MM.1S (cell line): ENCODE measurements around the gene TGM4.

Experiments
- DNase-seq: peaks from one replicate; pipeline ENCODE4 v3.0.0-alpha.2; 2015
- H2AFZ ChIP-seq: fragments of 300-600 bp; sonication (generic); 2 replicates; pipeline ENCODE4 v1.6.0; 2016; ENCODE audit warnings: antibody characterized with exemption, low read length
- H3F3A ChIP-seq: fragments of 300-600 bp; sonication (generic); 2 replicates; pipeline ENCODE4 v1.6.1; 2016; ENCODE audit warnings: mild to moderate bottlenecking, antibody characterized with exemption, low read length, moderate library complexity, mixed read lengths; ENCODE audit not compliant: insufficient read depth
- H3K27ac ChIP-seq: fragments of 300-600 bp; sonication (generic); 2 replicates; pipeline ENCODE4 v1.5.1; 2016; ENCODE audit warnings: mild to moderate bottlenecking, low read length
- H3K27me3 ChIP-seq: fragments of 300-600 bp; sonication (generic); replicated peaks from 2 replicates; pipeline ENCODE4 v1.6.0; 2016; ENCODE audit warnings: low read length; ENCODE audit not compliant: insufficient read depth
- H3K36me3 ChIP-seq: fragments of 300-600 bp; sonication (generic); replicated peaks from 2 replicates; pipeline ENCODE4 v1.6.1; 2016; ENCODE audit warnings: mild to moderate bottlenecking, low read length, mixed read lengths; ENCODE audit not compliant: insufficient read depth
- H3K4me1 ChIP-seq: fragments of 300-600 bp; sonication (generic); 2 replicates; pipeline ENCODE4 v1.6.1; 2016; ENCODE audit warnings: low read length, mixed read lengths
- H3K4me2 ChIP-seq: fragments of 300-600 bp; sonication (generic); 2 replicates; pipeline ENCODE4 v1.6.0; 2016; ENCODE audit warnings: low read depth, low read length
- H3K4me3 ChIP-seq: fragments of 300-600 bp; sonication (generic); 2 replicates; pipeline ENCODE4 v1.5.1; 2016; ENCODE audit warnings: low read length, mixed read lengths
- H3K79me2 ChIP-seq: fragments of 300-600 bp; sonication (generic); 2 replicates; pipeline ENCODE4 v1.6.1; 2016; ENCODE audit warnings: mixed run types, low read length, mixed read lengths
- H3K9ac ChIP-seq: fragments of 300-600 bp; sonication (generic); 2 replicates; pipeline ENCODE4 v1.6.1; 2016; ENCODE audit warnings: low read length, mixed read lengths
- H3K9me2 ChIP-seq: fragments of 300-600 bp; sonication (generic); replicated peaks from 2 replicates; pipeline ENCODE4 v1.6.1; 2016; ENCODE audit warnings: mild to moderate bottlenecking, low read length, mixed read lengths; ENCODE audit not compliant: insufficient read depth
- H3K9me3 ChIP-seq: fragments of 300-600 bp; sonication (generic); replicated peaks from 2 replicates; pipeline ENCODE4 v1.6.1; 2016; ENCODE audit warnings: mild to moderate bottlenecking, low read length, mixed read lengths; ENCODE audit not compliant: insufficient read depth
- H4K20me1 ChIP-seq: fragments of 300-600 bp; sonication (generic); 2 replicates; pipeline ENCODE4 v1.6.1; 2016; ENCODE audit warnings: mild to moderate bottlenecking, low read length, moderate library complexity, mixed read lengths; ENCODE audit not compliant: insufficient read depth
- EZH2 ChIP-seq: fragments of 300-600 bp; sonication (generic); optimal IDR thresholded peaks from 2 replicates; pipeline ENCODE3; 2017; ENCODE audit warnings: low read depth, mild to moderate bottlenecking, antibody characterized with exemption, low read length, mixed read lengths
- EZH2phosphoT487 ChIP-seq: fragments of 300-600 bp; sonication (generic); IDR thresholded peaks from 2 replicates; pipeline ENCODE4 v1.6.1; 2018; ENCODE audit warnings: antibody characterized with exemption, low read length
- TF ChIP-seq, protein P1 (sequence below): fragments of 300-600 bp; sonication (generic); IDR thresholded peaks from 2 replicates; pipeline ENCODE4 v1.5.1; 2016; ENCODE audit warnings: antibody characterized with exemption, low read length, mixed read lengths

The TGM4 gene

GRCh38 chr3:44896440-44896839, 22.0 kb downstream of the TGM4 start:
- TF ChIP-seq EZH2phosphoT487 = no peak
- TF ChIP-seq EZH2 = no peak
- TF ChIP-seq, protein P1, sequence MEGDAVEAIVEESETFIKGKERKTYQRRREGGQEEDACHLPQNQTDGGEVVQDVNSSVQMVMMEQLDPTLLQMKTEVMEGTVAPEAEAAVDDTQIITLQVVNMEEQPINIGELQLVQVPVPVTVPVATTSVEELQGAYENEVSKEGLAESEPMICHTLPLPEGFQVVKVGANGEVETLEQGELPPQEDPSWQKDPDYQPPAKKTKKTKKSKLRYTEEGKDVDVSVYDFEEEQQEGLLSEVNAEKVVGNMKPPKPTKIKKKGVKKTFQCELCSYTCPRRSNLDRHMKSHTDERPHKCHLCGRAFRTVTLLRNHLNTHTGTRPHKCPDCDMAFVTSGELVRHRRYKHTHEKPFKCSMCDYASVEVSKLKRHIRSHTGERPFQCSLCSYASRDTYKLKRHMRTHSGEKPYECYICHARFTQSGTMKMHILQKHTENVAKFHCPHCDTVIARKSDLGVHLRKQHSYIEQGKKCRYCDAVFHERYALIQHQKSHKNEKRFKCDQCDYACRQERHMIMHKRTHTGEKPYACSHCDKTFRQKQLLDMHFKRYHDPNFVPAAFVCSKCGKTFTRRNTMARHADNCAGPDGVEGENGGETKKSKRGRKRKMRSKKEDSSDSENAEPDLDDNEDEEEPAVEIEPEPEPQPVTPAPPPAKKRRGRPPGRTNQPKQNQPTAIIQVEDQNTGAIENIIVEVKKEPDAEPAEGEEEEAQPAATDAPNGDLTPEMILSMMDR = no peak
- H3K4me1 ChIP-seq = no peaks in the 10 kb centered on the region
- H3K9me3 ChIP-seq = no peaks in the 10 kb centered on the region
- no peak overlapping the region for H3K4me2 ChIP-seq
- no peaks in the 10 kb centered on the region for H4K20me1 ChIP-seq
- DNase-seq = no peak
- no peaks in the 10 kb centered on the region for H3K36me3 ChIP-seq
- H3K27ac ChIP-seq = no peak overlapping the region
- H3K27me3 ChIP-seq = no peaks in the 10 kb centered on the region
- H3K79me2 ChIP-seq = no peaks in the 10 kb centered on the region
- no peak overlapping the region for H3K9ac ChIP-seq
- H3K9me2 ChIP-seq = no peaks in the 10 kb centered on the region
- H2AFZ ChIP-seq = no peak overlapping the region
- H3F3A ChIP-seq = no peaks in the 10 kb centered on the region
- H3K4me3 ChIP-seq = no peak overlapping the region

DNA sequence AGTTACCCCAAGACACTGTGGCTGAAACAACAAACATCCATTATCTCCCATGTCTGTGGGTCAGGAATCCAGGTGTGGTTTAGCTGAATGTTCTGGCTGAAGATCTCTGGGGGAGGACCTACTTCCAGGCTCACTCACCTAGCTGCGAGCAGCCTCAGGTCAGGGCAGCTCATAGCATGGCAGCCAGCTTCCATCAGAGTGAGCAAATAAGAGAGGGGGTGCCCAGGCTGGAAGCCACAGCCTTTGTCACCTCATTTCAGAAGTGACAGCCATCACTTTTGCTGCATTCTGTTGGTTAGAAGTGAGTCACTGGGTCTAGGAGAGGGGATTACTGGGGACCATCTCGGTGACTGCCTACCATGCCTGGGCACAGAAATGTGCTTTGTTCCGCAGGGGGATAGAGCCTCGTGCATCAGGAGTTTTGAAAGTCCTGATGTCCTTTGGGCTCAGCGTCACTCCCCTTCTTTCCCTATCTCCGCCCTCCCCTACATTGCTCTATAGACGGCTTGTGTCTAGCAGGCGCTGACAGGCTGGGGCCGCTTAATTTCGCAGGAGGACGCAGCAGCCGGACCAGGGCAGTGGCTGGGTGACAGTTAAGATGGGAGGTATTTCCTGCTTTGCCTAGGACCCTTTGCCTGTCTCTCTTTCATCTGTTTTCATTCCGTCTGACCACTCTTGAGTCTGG, 25.4 kb downstream of the TGM4 start:
- Histone ChIP-seq H3K4me3 (no peak overlapping the region), H2AFZ (no peak overlapping the region), H3K9me3 (no peaks in the 10 kb centered on the region), H3F3A (no peaks in the 10 kb centered on the region), H4K20me1 (no peaks in the 10 kb centered on the region), H3K4me2 (no peak overlapping the region), H3K9me2 (no peaks in the 10 kb centered on the region), H3K9ac (no peak overlapping the region), H3K27ac (no peak overlapping the region), H3K4me1 (no peaks in the 10 kb centered on the region), H3K79me2 (no peaks in the 10 kb centered on the region), H3K27me3 (no peaks in the 10 kb centered on the region), H3K36me3 (no peaks in the 10 kb centered on the region)
- DNase-seq = no peak
- TF ChIP-seq, protein P1 = no peak
- TF ChIP-seq EZH2 (no peak), EZH2phosphoT487 (no peak)

- Histone ChIP-seq H3K79me2 (no peaks in the 10 kb centered on the region), H2AFZ (no peak overlapping the region), H3K27ac (no peak overlapping the region), H3K27me3 (no peaks in the 10 kb centered on the region), H3K36me3 (no peaks in the 10 kb centered on the region), H3K9ac (no peak overlapping the region), H3F3A (no peaks in the 10 kb centered on the region), H3K9me3 (no peaks in the 10 kb centered on the region), H3K4me3 (no peak overlapping the region), H3K4me1 (no peaks in the 10 kb centered on the region), H3K9me2 (no peaks in the 10 kb centered on the region), H4K20me1 (no peaks in the 10 kb centered on the region), H3K4me2 (no peak overlapping the region)
- DNase-seq = no peak
- no peak for TF ChIP-seq EZH2
- no peak for TF ChIP-seq EZH2phosphoT487
- TF ChIP-seq, protein P1 = no peak
These were observed 28.2 kb downstream of the TGM4 start for GRCh38 chr3:44902628-44903027.
